Measurements from ENCODE around the gene DDRGK1.

DNA sequence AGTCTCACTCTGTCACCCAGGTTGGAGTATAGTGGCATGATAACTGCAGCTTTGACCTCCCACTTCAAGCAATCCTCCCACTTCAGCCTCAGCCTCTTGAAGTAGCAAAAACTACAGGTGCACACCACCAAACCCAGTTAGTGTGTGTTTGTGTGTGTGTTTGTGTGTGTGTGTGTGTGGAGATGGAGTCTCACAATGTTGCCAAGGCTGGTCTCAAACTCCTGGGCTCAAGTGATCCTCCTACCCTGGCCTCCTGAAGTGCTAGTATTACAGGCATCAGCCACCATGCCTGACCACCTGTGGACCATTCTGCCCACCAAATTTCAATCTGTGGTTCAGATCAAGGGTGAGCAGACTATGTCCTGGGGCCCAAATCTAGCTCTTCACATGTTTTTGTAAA lies 53.6 kb downstream of the DDRGK1 start:
- TF ChIP-seq, protein P1, sequence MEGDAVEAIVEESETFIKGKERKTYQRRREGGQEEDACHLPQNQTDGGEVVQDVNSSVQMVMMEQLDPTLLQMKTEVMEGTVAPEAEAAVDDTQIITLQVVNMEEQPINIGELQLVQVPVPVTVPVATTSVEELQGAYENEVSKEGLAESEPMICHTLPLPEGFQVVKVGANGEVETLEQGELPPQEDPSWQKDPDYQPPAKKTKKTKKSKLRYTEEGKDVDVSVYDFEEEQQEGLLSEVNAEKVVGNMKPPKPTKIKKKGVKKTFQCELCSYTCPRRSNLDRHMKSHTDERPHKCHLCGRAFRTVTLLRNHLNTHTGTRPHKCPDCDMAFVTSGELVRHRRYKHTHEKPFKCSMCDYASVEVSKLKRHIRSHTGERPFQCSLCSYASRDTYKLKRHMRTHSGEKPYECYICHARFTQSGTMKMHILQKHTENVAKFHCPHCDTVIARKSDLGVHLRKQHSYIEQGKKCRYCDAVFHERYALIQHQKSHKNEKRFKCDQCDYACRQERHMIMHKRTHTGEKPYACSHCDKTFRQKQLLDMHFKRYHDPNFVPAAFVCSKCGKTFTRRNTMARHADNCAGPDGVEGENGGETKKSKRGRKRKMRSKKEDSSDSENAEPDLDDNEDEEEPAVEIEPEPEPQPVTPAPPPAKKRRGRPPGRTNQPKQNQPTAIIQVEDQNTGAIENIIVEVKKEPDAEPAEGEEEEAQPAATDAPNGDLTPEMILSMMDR (IDR thresholded peaks at IDR 0.05): no peak
- TF ChIP-seq POLR2AphosphoS5 (IDR thresholded peaks at IDR 0.05; ENCODE audit: low read depth, low read length): no peak
- no peak for TF ChIP-seq TCF7L2 (IDR thresholded peaks at IDR 0.05; ENCODE audit: low read depth, low read length)
- TF ChIP-seq, protein P2, sequence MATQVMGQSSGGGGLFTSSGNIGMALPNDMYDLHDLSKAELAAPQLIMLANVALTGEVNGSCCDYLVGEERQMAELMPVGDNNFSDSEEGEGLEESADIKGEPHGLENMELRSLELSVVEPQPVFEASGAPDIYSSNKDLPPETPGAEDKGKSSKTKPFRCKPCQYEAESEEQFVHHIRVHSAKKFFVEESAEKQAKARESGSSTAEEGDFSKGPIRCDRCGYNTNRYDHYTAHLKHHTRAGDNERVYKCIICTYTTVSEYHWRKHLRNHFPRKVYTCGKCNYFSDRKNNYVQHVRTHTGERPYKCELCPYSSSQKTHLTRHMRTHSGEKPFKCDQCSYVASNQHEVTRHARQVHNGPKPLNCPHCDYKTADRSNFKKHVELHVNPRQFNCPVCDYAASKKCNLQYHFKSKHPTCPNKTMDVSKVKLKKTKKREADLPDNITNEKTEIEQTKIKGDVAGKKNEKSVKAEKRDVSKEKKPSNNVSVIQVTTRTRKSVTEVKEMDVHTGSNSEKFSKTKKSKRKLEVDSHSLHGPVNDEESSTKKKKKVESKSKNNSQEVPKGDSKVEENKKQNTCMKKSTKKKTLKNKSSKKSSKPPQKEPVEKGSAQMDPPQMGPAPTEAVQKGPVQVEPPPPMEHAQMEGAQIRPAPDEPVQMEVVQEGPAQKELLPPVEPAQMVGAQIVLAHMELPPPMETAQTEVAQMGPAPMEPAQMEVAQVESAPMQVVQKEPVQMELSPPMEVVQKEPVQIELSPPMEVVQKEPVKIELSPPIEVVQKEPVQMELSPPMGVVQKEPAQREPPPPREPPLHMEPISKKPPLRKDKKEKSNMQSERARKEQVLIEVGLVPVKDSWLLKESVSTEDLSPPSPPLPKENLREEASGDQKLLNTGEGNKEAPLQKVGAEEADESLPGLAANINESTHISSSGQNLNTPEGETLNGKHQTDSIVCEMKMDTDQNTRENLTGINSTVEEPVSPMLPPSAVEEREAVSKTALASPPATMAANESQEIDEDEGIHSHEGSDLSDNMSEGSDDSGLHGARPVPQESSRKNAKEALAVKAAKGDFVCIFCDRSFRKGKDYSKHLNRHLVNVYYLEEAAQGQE (IDR thresholded peaks at IDR 0.05; ENCODE audit: insufficient read depth in 1 of 2, low read depth in 2 of 2, low read length in 1 of 2): no peak
- TF ChIP-seq SIN3A (IDR thresholded peaks at IDR 0.05; ENCODE audit: borderline replicate concordance, insufficient read depth, low read depth, low read length): no peak
